Measurements from ENCODE around the gene DNAH11.

Gene DNAH11

DNA sequence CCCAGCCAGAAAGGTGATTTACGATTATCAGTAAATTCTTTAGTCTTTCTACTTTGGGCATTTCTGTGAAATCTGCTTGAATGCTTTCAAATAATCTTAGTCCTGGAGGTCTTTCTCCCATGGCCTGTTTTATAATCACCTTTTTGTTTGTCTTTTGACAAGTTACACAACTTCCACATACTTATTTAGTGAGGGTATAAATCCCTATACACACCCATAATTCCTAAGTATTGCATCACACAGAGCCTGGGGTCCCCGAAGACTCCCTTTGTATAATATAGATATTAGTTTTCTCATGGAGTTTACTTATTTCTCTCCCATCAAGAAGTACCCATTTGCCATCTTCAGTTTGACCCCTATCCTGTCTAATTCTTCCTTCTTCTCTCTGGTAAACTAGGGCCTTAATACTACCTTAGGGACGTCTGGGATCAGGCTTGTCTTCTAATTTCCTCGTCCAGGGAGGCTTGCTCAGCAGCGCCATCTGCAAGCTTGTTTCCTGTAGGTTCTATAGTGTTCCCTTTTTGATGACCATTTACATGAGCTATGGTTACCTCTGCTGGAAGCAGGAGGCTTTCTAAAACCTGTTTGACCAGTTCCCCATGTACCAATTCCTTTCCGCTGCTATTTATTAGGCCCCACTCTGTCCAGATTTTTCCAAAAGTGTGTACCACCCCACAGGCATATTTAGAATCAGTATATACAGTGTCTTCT lies 8.1 kb downstream of the DNAH11 start:
- DNase-seq (ENCODE audit: low read depth in 1 of 2, low spot score in 1 of 2), result no peak

DNA sequence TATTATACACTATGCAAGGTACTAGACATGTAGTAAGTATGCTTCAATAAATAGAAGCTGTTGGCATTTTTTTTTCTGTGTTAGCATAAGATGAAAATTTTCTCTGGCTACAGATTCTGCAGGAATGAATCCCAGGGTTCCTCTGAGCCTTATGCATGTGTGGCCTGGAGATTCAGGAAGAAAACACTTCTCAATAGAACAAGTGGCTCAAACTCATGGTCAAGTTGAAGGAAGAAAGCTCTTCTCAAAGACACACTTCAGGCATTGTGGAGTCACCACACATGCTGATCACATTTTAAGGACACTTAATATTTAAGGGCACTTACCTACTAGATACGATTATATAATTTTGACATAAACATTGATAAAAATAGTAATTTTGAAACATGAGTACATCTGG lies 19.5 kb downstream of the DNAH11 start:
- no peak for DNase-seq (ENCODE audit: low read depth in 1 of 2, low spot score in 1 of 2)

GRCh38 chr7:21565614-21566013 lies 22.8 kb downstream of the DNAH11 start:
- DNase-seq (ENCODE audit: low read depth in 1 of 2, low spot score in 1 of 2), result no peak

- no peak for DNase-seq (ENCODE audit: low read depth in 1 of 2, low spot score in 1 of 2)
Measured at GRCh38 chr7:21566094-21566493, 23.3 kb downstream of the DNAH11 start.

- no peak for DNase-seq (ENCODE audit: low read depth in 1 of 2, low spot score in 1 of 2)
Measured at GRCh38 chr7:21568762-21569161, 25.9 kb downstream of the DNAH11 start.

DNA sequence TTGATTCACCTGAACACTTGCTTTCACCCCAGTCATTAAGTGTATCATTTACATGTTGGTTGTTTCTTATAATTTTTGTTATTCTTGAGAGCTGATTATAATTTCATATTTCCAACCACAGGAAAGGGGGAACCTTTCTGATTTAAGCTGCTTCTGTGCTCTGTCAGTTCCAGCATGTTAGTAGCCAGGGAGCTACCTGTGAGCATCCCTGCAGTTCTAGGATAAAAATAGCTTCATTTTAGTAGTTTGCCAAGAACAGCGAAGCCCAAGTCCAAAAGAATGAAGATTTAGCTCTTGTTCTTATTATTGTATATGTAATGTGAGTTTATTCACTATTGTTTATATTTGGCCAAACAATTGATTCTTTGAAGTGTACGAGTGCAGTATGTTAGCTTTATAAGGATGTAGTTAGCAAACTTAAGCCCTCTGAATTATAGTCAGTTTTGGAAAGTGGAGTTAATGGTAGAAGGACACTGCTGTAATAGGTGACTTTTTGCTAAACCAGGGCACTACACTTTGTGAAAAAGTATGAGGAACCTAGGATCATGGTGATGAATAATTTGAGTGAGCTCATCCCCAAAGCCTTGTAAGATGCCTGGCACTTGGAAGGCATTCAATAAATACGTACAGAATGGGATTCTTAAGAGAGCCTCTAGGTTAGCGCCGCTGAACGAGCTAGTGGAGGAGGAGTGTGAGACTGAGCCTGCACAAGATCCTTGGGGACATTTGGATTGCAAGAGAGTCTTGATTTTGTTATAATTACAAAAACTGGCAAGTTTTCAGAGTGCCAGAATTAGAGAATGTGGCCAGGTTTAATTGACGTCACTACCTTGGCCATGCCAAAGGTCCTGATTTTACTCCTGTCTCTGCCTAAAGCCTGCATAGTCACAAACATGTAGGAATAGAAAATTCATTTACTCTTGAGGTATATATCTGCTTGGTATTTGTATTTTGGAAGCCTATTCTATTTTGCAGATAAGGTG lies 29.8 kb downstream of the DNAH11 start:
- DNase-seq (ENCODE audit: low read depth in 1 of 2, low spot score in 1 of 2), result no peak

DNA sequence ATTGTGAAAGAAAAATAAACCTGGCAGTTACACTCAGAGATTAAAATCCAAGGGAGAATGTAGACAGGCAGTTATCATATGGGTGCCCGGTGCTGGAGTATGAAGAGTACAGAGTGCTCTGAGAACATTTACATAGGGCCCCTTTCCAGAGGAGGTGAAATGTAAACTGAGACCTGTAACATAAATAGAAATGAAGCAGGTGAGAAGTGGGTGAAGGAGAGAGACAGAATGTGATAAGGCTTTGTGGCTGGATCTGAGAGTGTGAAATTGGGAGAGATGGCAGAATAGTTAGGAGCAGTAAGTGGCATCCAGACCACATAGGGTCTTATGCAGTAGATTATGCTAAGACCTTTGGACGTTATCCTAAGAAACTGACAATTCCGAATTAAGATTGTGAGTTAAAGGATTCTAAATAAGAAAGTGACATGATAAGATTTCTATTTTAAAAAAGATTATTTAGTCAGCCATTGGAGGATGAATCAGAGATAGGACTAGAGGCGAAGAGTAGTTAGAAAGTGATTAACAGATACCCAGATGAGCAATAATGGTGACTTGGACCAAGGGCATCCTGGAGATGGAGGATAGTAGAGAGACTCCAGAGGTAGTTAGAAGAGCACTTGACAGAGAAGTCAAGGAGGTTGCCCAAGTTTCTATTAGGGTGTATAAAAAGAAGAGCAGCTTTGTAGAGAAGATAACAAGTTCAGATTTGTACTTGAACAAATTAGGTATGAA lies 36.7 kb downstream of the DNAH11 start:
- no peak for DNase-seq (ENCODE audit: low read depth in 1 of 2, low spot score in 1 of 2)

GRCh38 chr7:21580073-21580521 lies 37.3 kb downstream of the DNAH11 start:
- DNase-seq (ENCODE audit: low read depth in 1 of 2, low spot score in 1 of 2), result no peak

GRCh38 chr7:21585070-21585724 lies 42.4 kb downstream of the DNAH11 start:
- DNase-seq (ENCODE audit: low read depth in 1 of 2, low spot score in 1 of 2), result no peak

GRCh38 chr7:21587139-21587784 lies 44.4 kb downstream of the DNAH11 start:
- DNase-seq (ENCODE audit: low read depth in 1 of 2, low spot score in 1 of 2), result no peak

GRCh38 chr7:21596801-21597200 lies 54.0 kb downstream of the DNAH11 start:
- no peak for DNase-seq (ENCODE audit: low read depth in 1 of 2, low spot score in 1 of 2)

- DNase-seq (ENCODE audit: low read depth in 1 of 2, low spot score in 1 of 2), result no peak
Measured at GRCh38 chr7:21603462-21603861, 60.6 kb downstream of the DNAH11 start.

DNA sequence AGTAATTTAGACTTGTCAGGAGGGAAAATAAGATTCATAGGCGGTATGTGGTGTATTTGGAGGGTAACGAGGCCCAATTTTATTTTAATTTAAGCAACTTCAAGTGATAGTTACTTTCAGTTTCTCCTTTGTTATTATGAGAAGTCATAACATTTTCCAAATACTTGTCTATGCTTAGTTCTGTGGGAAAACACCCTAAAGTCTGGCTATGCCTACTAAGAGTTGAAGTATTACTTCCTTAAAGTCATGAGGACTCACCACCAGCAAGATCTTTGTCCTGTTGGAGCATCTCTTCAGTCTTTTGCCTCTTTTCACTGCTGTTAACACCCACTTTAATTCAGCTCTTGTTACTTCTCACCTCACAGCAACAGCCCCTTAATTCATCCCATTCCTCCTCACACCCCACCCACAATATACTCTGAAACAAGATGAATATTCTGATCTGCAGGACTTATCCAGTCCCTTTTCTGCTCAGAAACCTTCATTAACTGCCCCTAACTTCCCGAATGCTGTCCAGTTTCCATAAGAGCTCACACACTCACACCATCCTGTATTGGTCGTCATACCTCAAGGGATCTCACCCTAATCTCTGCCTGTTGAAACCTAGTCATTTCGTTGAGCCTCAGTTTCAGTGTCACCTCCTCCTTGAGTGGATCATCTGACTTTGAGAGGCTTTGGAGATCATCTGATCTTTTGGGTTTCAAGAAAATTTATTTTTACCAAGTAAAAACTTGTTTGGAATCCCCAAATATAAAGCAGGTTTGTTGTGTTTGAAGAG lies 61.3 kb downstream of the DNAH11 start:
- no peak for DNase-seq (ENCODE audit: low read depth in 1 of 2, low spot score in 1 of 2)

- no peak for DNase-seq (ENCODE audit: low read depth in 1 of 2, low spot score in 1 of 2)
Measured at GRCh38 chr7:21605008-21605585, 62.3 kb downstream of the DNAH11 start.

DNA sequence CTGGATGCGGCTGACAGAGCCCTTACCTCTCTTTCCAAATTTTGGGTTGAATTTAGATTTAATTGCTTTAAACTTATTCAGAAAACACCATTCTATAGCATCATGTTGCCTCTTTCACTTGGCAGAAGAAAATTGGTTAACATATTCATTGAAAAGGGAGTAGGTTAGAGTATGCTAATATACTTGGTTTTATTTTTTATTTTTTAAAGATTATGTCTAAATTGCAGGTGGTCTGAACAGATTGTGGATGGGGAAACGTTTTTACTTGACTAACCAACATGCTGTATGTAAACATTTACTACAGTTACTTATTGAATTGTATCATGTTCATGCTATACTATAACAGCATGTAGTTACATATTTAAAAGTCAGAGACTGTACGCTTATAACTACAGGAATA lies 65.6 kb downstream of the DNAH11 start:
- no peak for DNase-seq (ENCODE audit: low read depth in 1 of 2, low spot score in 1 of 2)

- no peak for DNase-seq (ENCODE audit: low read depth in 1 of 2, low spot score in 1 of 2)
Measured at GRCh38 chr7:21611129-21611528, 68.3 kb downstream of the DNAH11 start.

DNA sequence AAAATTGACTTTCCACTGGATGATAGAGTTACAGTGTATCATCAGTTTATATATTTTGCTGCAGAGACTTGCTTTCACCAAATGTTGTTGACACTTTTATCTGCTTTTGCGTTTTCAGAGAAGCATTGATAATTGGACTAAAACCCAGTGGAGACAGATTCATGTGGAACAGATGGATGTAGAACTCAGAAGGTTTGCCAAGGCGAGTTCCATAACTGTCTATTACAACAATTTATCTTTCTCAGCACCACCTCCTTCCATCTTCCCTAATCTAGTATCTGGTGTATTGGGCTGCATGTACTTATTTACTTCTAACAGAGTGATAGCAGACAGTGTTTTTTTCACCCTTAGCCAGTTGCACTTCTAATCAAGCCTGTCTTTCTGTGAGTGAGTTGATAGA lies 73.3 kb downstream of the DNAH11 start:
- DNase-seq (ENCODE audit: low read depth in 1 of 2, low spot score in 1 of 2), result no peak

DNA sequence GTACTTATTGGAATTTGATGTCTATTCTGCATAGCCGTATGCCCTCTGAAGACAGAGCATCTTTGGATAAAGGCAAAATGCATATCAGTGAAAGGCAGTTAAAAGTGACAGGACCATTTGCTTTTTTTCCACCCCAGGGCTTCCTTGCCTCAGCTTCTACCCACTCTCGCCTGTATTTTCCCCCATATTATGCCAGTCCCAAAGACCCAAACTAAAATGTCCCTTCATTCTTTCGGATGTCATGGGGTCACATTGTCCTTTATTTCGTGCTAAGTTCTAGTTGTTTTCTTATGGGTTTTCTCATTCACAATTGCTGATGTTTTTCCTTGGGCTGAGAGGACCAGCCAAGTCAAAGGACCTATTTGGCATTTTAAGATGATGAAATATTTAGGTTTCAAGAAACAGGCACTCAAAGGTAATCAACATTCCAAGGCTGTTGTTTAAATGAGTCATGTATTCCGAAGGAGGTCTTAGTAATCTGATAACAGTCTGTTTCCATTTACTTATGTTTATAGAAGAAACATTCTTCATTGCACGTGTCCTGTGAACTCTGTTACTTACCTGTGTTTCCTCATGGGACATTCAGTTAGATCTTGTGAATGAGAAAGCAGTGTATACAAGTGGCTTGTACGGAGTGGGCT lies 74.1 kb downstream of the DNAH11 start:
- DNase-seq (ENCODE audit: low read depth in 1 of 2, low spot score in 1 of 2), result no peak

DNA sequence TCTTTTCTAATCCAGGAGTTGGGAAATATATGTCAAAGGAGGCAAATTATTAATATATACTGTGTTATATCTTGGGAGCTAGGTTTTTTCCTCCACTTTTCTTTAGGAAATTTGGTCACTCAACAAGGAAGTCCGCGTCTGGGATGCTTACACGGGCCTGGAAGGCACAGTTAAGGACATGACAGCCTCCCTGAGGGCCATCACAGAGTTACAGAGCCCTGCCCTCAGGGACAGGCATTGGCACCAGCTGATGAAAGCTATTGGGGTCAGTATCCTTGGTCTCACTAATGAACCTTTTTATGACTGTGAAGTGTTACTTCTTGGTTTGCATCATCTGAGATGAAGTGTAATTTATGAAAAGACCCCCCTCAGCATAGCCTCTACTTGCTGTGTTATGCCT lies 74.7 kb downstream of the DNAH11 start:
- no peak for DNase-seq (ENCODE audit: low read depth in 1 of 2, low spot score in 1 of 2)

All from activated T-helper 1 cell treated with anti-CD3 and anti-CD28 coated beads, Interleukin-2, amount 50 U/mL, for 16 hours (primary cell).